ENCODE measurements around the gene NRXN3.

The NRXN3 gene

GRCh38 chr14:78297858-78298257 lies 127.7 kb downstream of the NRXN3 start:
- Histone ChIP-seq H3K4me1 (ENCODE audit: insufficient read depth, low read length) (peaks cover 15% of the 10 kb centered on the region), H3K27me3 (ENCODE audit: insufficient read depth, low read length) (no peaks in the 10 kb centered on the region), H3K36me3 (ENCODE audit: insufficient read depth, low read length) (no peaks in the 10 kb centered on the region), H3K9ac (ENCODE audit: low read depth, low read length) (no peak overlapping the region), H3K4me3 (ENCODE audit: low read length) (no peak overlapping the region), H3K9me3 (ENCODE audit: insufficient read depth, low read depth, low read length) (no peaks in the 10 kb centered on the region), H3K27ac (ENCODE audit: low read depth, low read length) (no peak overlapping the region)
- WGBS, result 76% methylated on average over 11 of the region's 11 CpGs

- no peaks in the 10 kb centered on the region for H3K27me3 ChIP-seq (ENCODE audit: insufficient read depth, low read length)
- no peaks in the 10 kb centered on the region for H3K9me3 ChIP-seq (ENCODE audit: insufficient read depth, low read depth, low read length)
- H3K36me3 ChIP-seq (ENCODE audit: insufficient read depth, low read length), result no peaks in the 10 kb centered on the region
- WGBS, result 57% methylated on average over 1 of the region's 1 CpG
- H3K4me1 ChIP-seq (ENCODE audit: insufficient read depth, low read length), result peaks cover 15% of the 10 kb centered on the region
- no peak overlapping the region for H3K9ac ChIP-seq (ENCODE audit: low read depth, low read length)
- H3K4me3 ChIP-seq (ENCODE audit: low read length), result no peak overlapping the region
- no peak overlapping the region for H3K27ac ChIP-seq (ENCODE audit: low read depth, low read length)
Observed at GRCh38 chr14:78298298-78298697, 128.1 kb downstream of the NRXN3 start.

GRCh38 chr14:78302841-78303240 lies 132.7 kb downstream of the NRXN3 start:
- no peaks in the 10 kb centered on the region for H3K36me3 ChIP-seq (ENCODE audit: insufficient read depth, low read length)
- 73% methylated on average over 2 of the region's 2 CpGs for WGBS

GRCh38 chr14:78307671-78308070 lies 137.5 kb downstream of the NRXN3 start:
- no peaks in the 10 kb centered on the region for H3K36me3 ChIP-seq (ENCODE audit: insufficient read depth, low read length)
- H3K9me3 ChIP-seq (ENCODE audit: insufficient read depth, low read depth, low read length), result no peaks in the 10 kb centered on the region
- no peaks in the 10 kb centered on the region for H3K27me3 ChIP-seq (ENCODE audit: insufficient read depth, low read length)
- H3K9ac ChIP-seq (ENCODE audit: low read depth, low read length), result no peak overlapping the region
- no peak overlapping the region for H3K4me3 ChIP-seq (ENCODE audit: low read length)
- WGBS, result 86% methylated on average over 2 of the region's 2 CpGs
- H3K4me1 ChIP-seq (ENCODE audit: insufficient read depth, low read length), result peaks cover 6% of the 10 kb centered on the region
- no peak overlapping the region for H3K27ac ChIP-seq (ENCODE audit: low read depth, low read length)

More at GRCh38 chr14:78302841-78303240, 132.7 kb downstream of the NRXN3 start:
- H3K27ac ChIP-seq (ENCODE audit: low read depth, low read length), result no peak overlapping the region
- H3K9me3 ChIP-seq (ENCODE audit: insufficient read depth, low read depth, low read length), result no peaks in the 10 kb centered on the region
- H3K4me3 ChIP-seq (ENCODE audit: low read length), result no peak overlapping the region
- no peak overlapping the region for H3K9ac ChIP-seq (ENCODE audit: low read depth, low read length)
- peaks cover 12% of the 10 kb centered on the region for H3K4me1 ChIP-seq (ENCODE audit: insufficient read depth, low read length)
- no peaks in the 10 kb centered on the region for H3K27me3 ChIP-seq (ENCODE audit: insufficient read depth, low read length)

GRCh38 chr14:78308079-78308478 lies 137.9 kb downstream of the NRXN3 start:
- H3K4me1 ChIP-seq (ENCODE audit: insufficient read depth, low read length), result 0 out of 2 replicates have a peak, but pooled peaks cover 5% of the 10 kb centered on the region
- no peaks in the 10 kb centered on the region for H3K9me3 ChIP-seq (ENCODE audit: insufficient read depth, low read depth, low read length)
- 88% methylated on average over 2 of the region's 2 CpGs for WGBS
- H3K36me3 ChIP-seq (ENCODE audit: insufficient read depth, low read length), result no peaks in the 10 kb centered on the region
- H3K4me3 ChIP-seq (ENCODE audit: low read length), result no peak overlapping the region
- H3K9ac ChIP-seq (ENCODE audit: low read depth, low read length), result no peak overlapping the region
- H3K27ac ChIP-seq (ENCODE audit: low read depth, low read length), result no peak overlapping the region
- no peaks in the 10 kb centered on the region for H3K27me3 ChIP-seq (ENCODE audit: insufficient read depth, low read length)

GRCh38 chr14:78310272-78310671 lies 140.1 kb downstream of the NRXN3 start:
- WGBS, result 96% methylated on average over 3 of the region's 3 CpGs
- Histone ChIP-seq H3K9me3 (ENCODE audit: insufficient read depth, low read depth, low read length) (no peaks in the 10 kb centered on the region), H3K27ac (ENCODE audit: low read depth, low read length) (no peak overlapping the region), H3K36me3 (ENCODE audit: insufficient read depth, low read length) (no peaks in the 10 kb centered on the region), H3K4me3 (ENCODE audit: low read length) (no peak overlapping the region), H3K27me3 (ENCODE audit: insufficient read depth, low read length) (no peaks in the 10 kb centered on the region), H3K9ac (ENCODE audit: low read depth, low read length) (no peak overlapping the region), H3K4me1 (ENCODE audit: insufficient read depth, low read length) (peaks cover 17% of the 10 kb centered on the region)

DNA sequence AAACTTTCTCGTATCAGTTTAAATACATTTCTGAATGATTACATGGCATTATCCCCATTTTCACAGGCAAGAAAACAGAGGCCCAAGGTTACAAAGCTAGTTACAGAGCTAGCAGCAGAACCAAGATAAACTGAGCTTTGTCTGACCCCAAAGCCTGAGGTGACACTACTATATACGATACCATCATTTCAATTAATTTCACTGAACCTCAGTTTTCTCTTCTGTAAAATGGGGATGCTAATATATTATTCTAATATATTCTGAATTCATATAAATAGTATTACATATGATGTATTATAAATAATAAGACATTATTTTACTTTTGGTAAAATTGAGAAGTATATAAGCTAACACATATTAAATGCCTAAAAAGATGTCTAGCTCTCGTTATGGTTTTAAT lies 143.3 kb downstream of the NRXN3 start:
- Histone ChIP-seq H3K4me3 (ENCODE audit: low read length) (no peak overlapping the region), H3K27ac (ENCODE audit: low read depth, low read length) (no peak overlapping the region), H3K4me1 (ENCODE audit: insufficient read depth, low read length) (peaks cover 29% of the 10 kb centered on the region), H3K27me3 (ENCODE audit: insufficient read depth, low read length) (no peaks in the 10 kb centered on the region), H3K36me3 (ENCODE audit: insufficient read depth, low read length) (no peaks in the 10 kb centered on the region), H3K9me3 (ENCODE audit: insufficient read depth, low read depth, low read length) (no peaks in the 10 kb centered on the region), H3K9ac (ENCODE audit: low read depth, low read length) (no peak overlapping the region)
- whole genome bisulfite sequencing, result 88% methylated on average over 2 of the region's 3 CpGs

DNA sequence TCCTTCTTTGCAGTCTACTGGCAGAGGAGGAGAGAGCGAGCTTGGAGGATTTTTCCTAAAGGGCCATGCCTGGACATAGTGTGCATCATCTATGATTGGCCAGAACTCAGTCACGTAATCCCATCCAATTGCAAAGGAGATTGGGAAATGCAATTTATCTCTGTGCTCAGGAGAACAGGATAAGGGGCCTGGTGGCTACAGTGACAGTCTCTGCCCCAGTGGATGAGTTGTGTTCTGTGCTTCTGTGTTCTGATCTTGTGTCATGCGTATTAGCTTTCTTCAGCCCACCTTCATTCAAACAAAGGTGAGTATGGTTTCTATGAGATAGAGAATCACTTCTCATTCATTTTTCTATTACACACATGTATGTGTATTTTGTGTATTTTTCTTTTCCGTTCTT lies 144.3 kb downstream of the NRXN3 start:
- H3K36me3 ChIP-seq (ENCODE audit: insufficient read depth, low read length), result no peaks in the 10 kb centered on the region
- WGBS, result 99% methylated on average over 2 of the region's 4 CpGs
- H3K9ac ChIP-seq (ENCODE audit: low read depth, low read length), result no peak overlapping the region

GRCh38 chr14:78316052-78316451 lies 145.9 kb downstream of the NRXN3 start:
- H3K27ac ChIP-seq (ENCODE audit: low read depth, low read length), result no peak overlapping the region
- no peaks in the 10 kb centered on the region for H3K9me3 ChIP-seq (ENCODE audit: insufficient read depth, low read depth, low read length)
- no peak overlapping the region for H3K4me3 ChIP-seq (ENCODE audit: low read length)
- H3K9ac ChIP-seq (ENCODE audit: low read depth, low read length), result no peak overlapping the region
- WGBS, result 40% methylated on average over 1 of the region's 1 CpG
- no peaks in the 10 kb centered on the region for H3K27me3 ChIP-seq (ENCODE audit: insufficient read depth, low read length)
- peaks cover 32% of the 10 kb centered on the region for H3K4me1 ChIP-seq (ENCODE audit: insufficient read depth, low read length)
- no peaks in the 10 kb centered on the region for H3K36me3 ChIP-seq (ENCODE audit: insufficient read depth, low read length)

More for the DNA sequence above, 144.3 kb downstream of the NRXN3 start:
- H3K27ac ChIP-seq (ENCODE audit: low read depth, low read length), result no peak overlapping the region
- peaks cover 29% of the 10 kb centered on the region for H3K4me1 ChIP-seq (ENCODE audit: insufficient read depth, low read length)
- H3K27me3 ChIP-seq (ENCODE audit: insufficient read depth, low read length), result no peaks in the 10 kb centered on the region
- no peak overlapping the region for H3K4me3 ChIP-seq (ENCODE audit: low read length)
- H3K9me3 ChIP-seq (ENCODE audit: insufficient read depth, low read depth, low read length), result no peaks in the 10 kb centered on the region

DNA sequence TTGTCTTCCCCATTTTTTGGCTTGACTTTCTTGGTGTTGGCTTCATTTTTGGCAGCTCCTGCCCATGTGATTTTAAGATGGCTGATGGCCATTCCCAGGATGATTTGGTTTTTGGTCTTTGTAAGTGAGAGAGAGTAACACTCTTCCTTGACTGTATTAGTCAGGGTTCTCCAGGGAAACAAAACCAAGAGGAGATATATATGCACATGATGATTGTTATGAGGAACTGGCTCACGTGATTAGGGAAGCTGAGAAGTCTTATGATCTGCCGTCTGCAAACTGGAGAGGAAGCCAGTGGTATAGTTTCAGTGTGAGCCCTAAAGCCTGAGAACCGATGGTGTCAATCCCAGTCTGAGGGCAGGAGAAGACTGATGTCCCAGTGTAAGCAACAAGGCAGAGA lies 146.6 kb downstream of the NRXN3 start:
- H3K9ac ChIP-seq (ENCODE audit: low read depth, low read length), result no peak overlapping the region
- H3K4me3 ChIP-seq (ENCODE audit: low read length), result no peak overlapping the region
- H3K36me3 ChIP-seq (ENCODE audit: insufficient read depth, low read length), result no peaks in the 10 kb centered on the region
- no peaks in the 10 kb centered on the region for H3K9me3 ChIP-seq (ENCODE audit: insufficient read depth, low read depth, low read length)
- H3K27me3 ChIP-seq (ENCODE audit: insufficient read depth, low read length), result no peaks in the 10 kb centered on the region
- WGBS, result 91% methylated on average over 3 of the region's 3 CpGs
- H3K4me1 ChIP-seq (ENCODE audit: insufficient read depth, low read length), result peaks cover 32% of the 10 kb centered on the region
- no peak overlapping the region for H3K27ac ChIP-seq (ENCODE audit: low read depth, low read length)

GRCh38 chr14:78319406-78319805 lies 149.2 kb downstream of the NRXN3 start:
- Histone ChIP-seq H3K27me3 (ENCODE audit: insufficient read depth, low read length) (no peaks in the 10 kb centered on the region), H3K27ac (ENCODE audit: low read depth, low read length) (no peak overlapping the region), H3K9ac (ENCODE audit: low read depth, low read length) (no peak overlapping the region), H3K4me3 (ENCODE audit: low read length) (no peak overlapping the region), H3K9me3 (ENCODE audit: insufficient read depth, low read depth, low read length) (no peaks in the 10 kb centered on the region), H3K4me1 (ENCODE audit: insufficient read depth, low read length) (peaks cover 25% of the 10 kb centered on the region), H3K36me3 (ENCODE audit: insufficient read depth, low read length) (no peaks in the 10 kb centered on the region)
- WGBS, result 92% methylated on average over 2 of the region's 2 CpGs

DNA sequence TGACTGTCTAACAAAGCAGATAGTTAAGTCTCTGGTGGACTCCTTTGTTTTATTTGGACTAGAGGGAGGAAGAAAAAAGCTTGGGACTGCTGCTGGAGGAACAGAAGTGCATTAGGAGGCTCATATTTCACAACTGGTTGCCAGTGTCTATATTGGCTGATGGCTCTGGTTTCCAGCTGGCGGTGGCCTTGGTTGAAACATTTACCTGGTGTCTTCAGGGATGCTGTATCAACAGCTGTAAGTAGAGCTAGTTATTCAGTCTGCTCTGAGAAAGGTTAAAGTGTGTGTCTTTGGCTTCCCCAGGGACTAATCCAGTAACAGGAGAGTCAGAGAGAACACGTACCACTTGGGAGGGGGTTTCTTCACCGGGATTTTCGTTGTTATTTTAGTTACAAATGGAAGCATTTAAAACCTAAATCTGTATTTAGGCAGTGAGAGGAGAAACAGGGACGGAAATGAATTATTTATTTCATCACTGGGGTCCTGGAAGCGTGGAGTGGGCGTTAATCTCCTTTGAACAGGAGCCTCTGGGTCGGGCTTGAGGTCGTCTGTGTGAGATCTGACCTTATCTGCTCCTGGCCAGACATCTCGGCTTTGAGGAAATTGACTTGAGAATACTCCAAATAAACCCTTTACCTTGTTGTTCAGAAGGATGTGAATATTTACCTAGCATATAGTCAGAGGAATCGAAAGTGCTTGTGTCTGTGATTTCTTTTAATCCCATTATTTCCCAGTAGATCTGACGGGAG lies 149.9 kb downstream of the NRXN3 start:
- WGBS, result 83% methylated on average over 12 of the region's 12 CpGs
- H3K36me3 ChIP-seq (ENCODE audit: insufficient read depth, low read length), result no peaks in the 10 kb centered on the region
- H3K9ac ChIP-seq (ENCODE audit: low read depth, low read length), result no peak overlapping the region
- H3K9me3 ChIP-seq (ENCODE audit: insufficient read depth, low read depth, low read length), result no peaks in the 10 kb centered on the region
- peaks cover 22% of the 10 kb centered on the region for H3K4me1 ChIP-seq (ENCODE audit: insufficient read depth, low read length)
- H3K27me3 ChIP-seq (ENCODE audit: insufficient read depth, low read length), result no peaks in the 10 kb centered on the region
- no peak overlapping the region for H3K4me3 ChIP-seq (ENCODE audit: low read length)
- H3K27ac ChIP-seq (ENCODE audit: low read depth, low read length), result no peak overlapping the region

All from HUES64 (cell line).